ENCODE results near the gene IRF2. TPM values are rescaled to one million over a fixed set of nuclear protein-coding genes. Genes with fewer than 3 reads are reported as not detected.

Gene IRF2
- polyA plus RNA-seq, 2 donors: 10.9 to 14.3 TPM

DNA sequence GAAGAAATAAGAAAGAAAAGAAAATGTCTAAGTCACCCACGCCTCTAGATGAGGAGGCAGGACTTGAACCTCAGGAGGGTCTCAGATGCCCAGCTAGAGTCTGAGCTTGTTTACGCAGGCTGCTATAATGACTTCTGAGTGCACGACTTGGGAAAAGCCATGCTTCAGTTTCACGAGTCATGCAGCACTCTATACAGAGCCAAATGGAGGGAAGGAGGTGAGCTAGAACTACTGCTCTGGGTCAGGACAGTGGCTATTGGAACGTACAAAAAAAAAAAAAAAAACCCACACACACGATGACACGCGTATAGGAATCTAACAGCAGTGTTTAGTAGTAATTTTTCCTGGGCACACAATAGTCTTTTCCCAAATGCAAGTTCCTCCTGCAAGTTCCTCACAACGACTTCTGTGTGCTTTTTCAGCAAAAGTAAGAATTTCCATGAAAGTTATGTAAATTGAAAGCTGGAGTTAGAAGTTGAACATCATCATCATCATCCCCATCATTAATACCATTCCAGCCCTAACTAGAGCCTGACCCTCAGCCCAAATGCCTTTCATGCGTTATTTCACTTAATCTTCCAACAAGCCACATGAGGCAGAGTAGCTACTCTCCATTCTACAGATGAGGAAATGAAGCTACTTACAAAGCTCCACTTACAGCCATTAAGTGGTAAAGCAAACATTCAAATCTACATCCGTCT lies 36.6 kb downstream of the IRF2 start:
- no peak overlapping the region for H3K27ac ChIP-seq (ENCODE audit: low read depth in 2 of 2, low read length in 1 of 2)
- WGBS, 2 donors: 74 to 79% methylated on average over 11 of the region's 11 CpGs
- H3K36me3 ChIP-seq (ENCODE audit: control insufficient read depth in 2 of 2, insufficient read depth in 2 of 2, low read length in 1 of 2): no peaks in the 10 kb centered on the region
- peaks cover 2 to 6% of the 10 kb centered on the region in 2 donors for H3K4me1 ChIP-seq (ENCODE audit: control insufficient read depth in 2 of 2, insufficient read depth in 2 of 2, low read length in 1 of 2)
- no peaks in the 10 kb centered on the region for H3K27me3 ChIP-seq (ENCODE audit: control insufficient read depth in 1 of 2, insufficient read depth in 2 of 2, low read length in 2 of 2)
- no peak overlapping the region for H3K4me3 ChIP-seq (ENCODE audit: low read depth in 1 of 2, low read length in 2 of 2)
- H3K9me3 ChIP-seq (ENCODE audit: control insufficient read depth in 2 of 2, insufficient read depth in 1 of 2, low read depth in 1 of 2, low read length in 1 of 2): no peaks in the 10 kb centered on the region

DNA sequence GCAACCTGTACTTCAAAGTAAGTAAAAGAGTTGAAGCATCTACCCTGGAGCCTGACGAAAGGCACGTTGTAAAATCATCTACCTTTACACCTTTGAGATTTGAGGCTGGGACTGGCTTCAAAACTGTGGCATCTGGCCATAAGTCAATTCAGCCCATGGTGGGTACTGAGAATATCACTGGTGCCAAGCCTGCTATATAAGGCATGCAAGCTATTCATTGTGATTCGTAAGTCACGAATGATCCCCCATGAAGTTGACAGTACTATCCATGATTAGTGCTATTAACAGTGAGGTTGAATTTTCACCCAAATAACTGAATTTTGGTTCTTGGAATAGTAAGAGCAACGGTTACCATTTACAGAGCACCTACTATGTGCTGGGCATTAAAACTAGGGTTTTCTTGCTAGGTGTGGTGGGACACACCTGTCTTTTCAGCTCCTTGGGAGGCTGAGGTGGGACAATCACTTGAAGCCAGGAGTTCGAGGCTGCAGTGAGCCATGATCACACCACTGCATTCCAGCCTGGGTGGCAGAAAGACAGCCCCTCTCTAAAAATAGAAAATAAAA lies 39.8 kb downstream of the IRF2 start:
- no peaks in the 10 kb centered on the region for H3K9me3 ChIP-seq (ENCODE audit: control insufficient read depth in 2 of 2, insufficient read depth in 1 of 2, low read depth in 1 of 2, low read length in 1 of 2)
- no peak overlapping the region for H3K4me3 ChIP-seq (ENCODE audit: low read depth in 1 of 2, low read length in 2 of 2)
- WGBS, 2 donors: 72 to 81% methylated on average over 6 of the region's 6 CpGs

DNA sequence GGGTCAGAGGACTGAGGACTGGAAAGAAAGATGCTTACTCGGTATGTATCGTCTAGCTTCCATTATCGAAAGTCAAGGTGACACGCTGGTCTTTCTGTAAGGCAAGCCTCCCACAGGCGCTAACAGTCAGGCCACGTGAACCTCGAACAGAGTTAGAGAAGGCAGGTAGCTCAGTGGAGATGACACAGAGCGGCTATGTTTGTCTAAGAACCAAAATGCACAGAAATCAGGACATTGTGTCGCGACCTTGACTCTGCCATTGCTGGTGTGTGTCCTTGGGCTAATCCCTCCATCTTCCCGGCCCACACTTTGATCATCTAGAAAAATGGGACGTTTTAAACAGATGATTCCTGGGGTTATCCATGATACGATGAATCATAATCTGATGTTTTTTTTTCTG lies 40.3 kb downstream of the IRF2 start:
- peaks cover 0 to 3% of the 10 kb centered on the region in 2 donors for H3K36me3 ChIP-seq (ENCODE audit: control insufficient read depth in 2 of 2, insufficient read depth in 2 of 2, low read length in 1 of 2)
- no peaks in the 10 kb centered on the region for H3K4me1 ChIP-seq (ENCODE audit: control insufficient read depth in 2 of 2, insufficient read depth in 2 of 2, low read length in 1 of 2)
- 92% methylated on average over 13 of the region's 13 CpGs for WGBS, 2 donors
- H3K27me3 ChIP-seq (ENCODE audit: control insufficient read depth in 1 of 2, insufficient read depth in 2 of 2, low read length in 2 of 2): no peaks in the 10 kb centered on the region
- H3K27ac ChIP-seq (ENCODE audit: low read depth in 2 of 2, low read length in 1 of 2): no peak overlapping the region
- H3K9me3 ChIP-seq (ENCODE audit: control insufficient read depth in 2 of 2, insufficient read depth in 1 of 2, low read depth in 1 of 2, low read length in 1 of 2): no peaks in the 10 kb centered on the region
- H3K4me3 ChIP-seq (ENCODE audit: low read depth in 1 of 2, low read length in 2 of 2): no peak overlapping the region

More for the DNA sequence above, 39.8 kb downstream of the IRF2 start:
- Histone ChIP-seq H3K27me3 (ENCODE audit: control insufficient read depth in 1 of 2, insufficient read depth in 2 of 2, low read length in 2 of 2) (no peaks in the 10 kb centered on the region), H3K27ac (ENCODE audit: low read depth in 2 of 2, low read length in 1 of 2) (no peak overlapping the region), H3K36me3 (ENCODE audit: control insufficient read depth in 2 of 2, insufficient read depth in 2 of 2, low read length in 1 of 2) (peaks cover 0 to 3% of the 10 kb centered on the region in 2 donors), H3K4me1 (ENCODE audit: control insufficient read depth in 2 of 2, insufficient read depth in 2 of 2, low read length in 1 of 2) (no peaks in the 10 kb centered on the region)

DNA sequence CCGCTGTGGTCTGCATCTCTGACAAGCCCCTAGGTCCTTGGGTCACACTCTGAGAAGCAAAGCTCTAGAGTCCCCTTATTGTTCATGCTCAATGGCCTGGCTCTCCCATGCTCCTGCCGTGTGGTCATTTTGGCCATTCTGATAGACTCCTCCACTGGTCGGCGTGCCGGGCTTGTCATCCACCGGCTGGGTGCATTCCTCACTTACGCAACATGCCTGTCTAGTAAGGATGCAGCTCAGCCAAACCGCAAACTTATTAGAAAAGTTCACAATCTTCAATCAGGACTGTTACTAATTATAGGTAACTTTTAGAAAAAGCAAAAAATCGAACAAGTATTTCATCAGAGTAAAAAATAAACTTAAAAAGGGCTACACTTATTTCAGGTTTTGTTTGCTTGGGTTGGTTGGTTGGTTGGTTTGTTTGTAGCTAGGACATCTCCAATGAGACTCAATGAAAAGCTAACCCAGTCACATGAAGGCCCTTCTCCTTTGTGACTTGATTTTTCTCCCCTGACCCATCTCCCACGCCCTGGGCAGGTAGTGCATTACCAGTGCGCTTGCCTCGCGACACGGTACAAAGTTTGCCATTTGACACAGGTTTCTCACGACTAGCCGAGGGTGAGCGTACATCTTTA lies 41.0 kb downstream of the IRF2 start:
- H3K4me1 ChIP-seq (ENCODE audit: control insufficient read depth in 2 of 2, insufficient read depth in 2 of 2, low read length in 1 of 2): no peaks in the 10 kb centered on the region
- no peak overlapping the region for H3K4me3 ChIP-seq (ENCODE audit: low read depth in 1 of 2, low read length in 2 of 2)
- 95% methylated on average over 17 of the region's 17 CpGs for WGBS, 2 donors
- peaks cover 0 to 3% of the 10 kb centered on the region in 2 donors for H3K36me3 ChIP-seq (ENCODE audit: control insufficient read depth in 2 of 2, insufficient read depth in 2 of 2, low read length in 1 of 2)
- no peak overlapping the region for H3K27ac ChIP-seq (ENCODE audit: low read depth in 2 of 2, low read length in 1 of 2)
- H3K27me3 ChIP-seq (ENCODE audit: control insufficient read depth in 1 of 2, insufficient read depth in 2 of 2, low read length in 2 of 2): no peaks in the 10 kb centered on the region
- H3K9me3 ChIP-seq (ENCODE audit: control insufficient read depth in 2 of 2, insufficient read depth in 1 of 2, low read depth in 1 of 2, low read length in 1 of 2): no peaks in the 10 kb centered on the region

DNA sequence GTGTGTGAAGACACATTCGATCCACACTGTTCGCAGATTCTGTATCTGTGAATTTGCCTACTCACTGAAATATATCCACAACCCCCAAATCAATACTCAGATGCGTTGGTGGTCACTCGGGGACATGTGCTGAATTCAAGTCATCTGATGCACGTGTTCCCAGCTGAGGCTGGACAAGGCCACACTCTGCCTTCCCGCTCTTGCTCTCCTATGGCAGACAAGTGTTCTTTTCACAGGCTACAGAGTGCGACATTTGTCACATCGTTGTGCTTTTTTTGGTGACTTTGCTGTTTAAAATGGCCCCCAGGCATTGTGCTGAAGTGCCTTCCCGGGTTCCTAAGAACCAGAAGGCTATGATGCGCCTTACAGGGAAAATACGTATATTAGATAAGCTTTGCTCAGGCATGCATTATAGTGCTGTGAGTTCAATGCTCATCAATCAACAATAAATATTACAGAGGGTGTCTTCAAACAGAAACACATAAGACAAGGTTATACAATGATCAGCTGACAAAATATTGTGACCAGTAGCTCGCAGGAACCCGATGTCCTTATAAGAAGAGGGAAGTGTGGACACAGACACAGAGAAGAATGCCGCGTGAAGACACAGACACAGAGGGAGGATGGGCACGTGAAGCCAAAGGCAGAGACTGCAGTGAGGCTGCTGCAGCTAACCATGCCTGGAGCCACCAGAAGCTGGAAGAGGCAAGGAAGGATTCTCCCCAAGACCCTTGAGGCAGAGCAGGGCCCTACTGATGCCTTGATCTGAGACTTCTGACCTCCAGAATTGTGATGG lies 42.0 kb downstream of the IRF2 start:
- H3K27ac ChIP-seq (ENCODE audit: low read depth in 2 of 2, low read length in 1 of 2): no peak overlapping the region
- WGBS, 2 donors: 91 to 93% methylated on average over 16 of the region's 16 CpGs

DNA sequence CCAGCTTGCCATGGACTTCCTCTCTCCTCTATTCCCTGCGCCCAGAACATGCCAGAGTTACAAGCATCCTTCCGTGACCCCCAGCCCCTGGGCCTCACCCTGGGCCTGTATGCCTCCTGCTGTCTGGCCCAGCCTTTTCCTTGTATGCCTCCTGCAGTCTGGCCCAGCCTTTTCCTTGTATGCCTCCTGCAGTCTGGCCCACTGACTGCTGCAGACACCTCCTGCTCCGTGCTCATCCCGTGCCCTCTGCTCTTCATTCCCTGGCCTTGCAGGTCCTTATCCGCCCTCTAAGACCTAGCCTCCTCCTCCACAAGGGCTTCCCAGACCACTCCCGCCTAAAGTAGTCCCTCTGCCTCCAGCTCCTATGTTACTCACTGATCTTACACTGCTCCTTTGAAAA lies 44.2 kb downstream of the IRF2 start:
- Histone ChIP-seq H3K4me1 (ENCODE audit: control insufficient read depth in 2 of 2, insufficient read depth in 2 of 2, low read length in 1 of 2) (peaks cover 0 to 4% of the 10 kb centered on the region in 2 donors), H3K27me3 (ENCODE audit: control insufficient read depth in 1 of 2, insufficient read depth in 2 of 2, low read length in 2 of 2) (no peaks in the 10 kb centered on the region), H3K36me3 (ENCODE audit: control insufficient read depth in 2 of 2, insufficient read depth in 2 of 2, low read length in 1 of 2) (peaks cover 6 to 8% of the 10 kb centered on the region in 2 donors), H3K27ac (ENCODE audit: low read depth in 2 of 2, low read length in 1 of 2) (no peak overlapping the region), H3K9me3 (ENCODE audit: control insufficient read depth in 2 of 2, insufficient read depth in 1 of 2, low read depth in 1 of 2, low read length in 1 of 2) (no peaks in the 10 kb centered on the region), H3K4me3 (ENCODE audit: low read depth in 1 of 2, low read length in 2 of 2) (no peak overlapping the region)
- WGBS, 2 donors: 86 to 90% methylated on average over 6 of the region's 6 CpGs

More for the DNA sequence above, 42.0 kb downstream of the IRF2 start:
- Histone ChIP-seq H3K4me3 (ENCODE audit: low read depth in 1 of 2, low read length in 2 of 2) (no peak overlapping the region), H3K9me3 (ENCODE audit: control insufficient read depth in 2 of 2, insufficient read depth in 1 of 2, low read depth in 1 of 2, low read length in 1 of 2) (no peaks in the 10 kb centered on the region), H3K36me3 (ENCODE audit: control insufficient read depth in 2 of 2, insufficient read depth in 2 of 2, low read length in 1 of 2) (peaks cover 0 to 3% of the 10 kb centered on the region in 2 donors), H3K4me1 (ENCODE audit: control insufficient read depth in 2 of 2, insufficient read depth in 2 of 2, low read length in 1 of 2) (no peaks in the 10 kb centered on the region), H3K27me3 (ENCODE audit: control insufficient read depth in 1 of 2, insufficient read depth in 2 of 2, low read length in 2 of 2) (no peaks in the 10 kb centered on the region)

DNA sequence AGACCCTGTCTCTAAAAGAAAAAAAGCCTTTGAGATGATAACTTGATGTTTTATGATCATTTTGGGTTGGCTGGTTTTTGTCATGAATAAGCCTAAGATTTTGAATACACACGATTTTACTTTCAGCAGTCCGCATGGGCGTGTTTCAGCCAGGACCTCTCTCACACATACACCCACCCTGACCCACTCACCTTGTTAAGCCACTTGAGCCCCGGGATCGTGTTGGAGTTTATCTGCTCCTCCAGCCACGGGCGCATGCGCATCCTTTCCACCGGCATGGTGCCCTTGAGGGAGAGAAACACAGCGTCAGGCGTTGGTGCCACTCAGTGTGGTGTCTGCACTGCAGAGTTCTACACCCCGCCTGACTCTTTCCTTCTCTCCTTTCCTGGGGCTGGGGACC lies 45.6 kb downstream of the IRF2 start:
- Histone ChIP-seq H3K4me1 (ENCODE audit: control insufficient read depth in 2 of 2, insufficient read depth in 2 of 2, low read length in 1 of 2) (peaks cover 0 to 4% of the 10 kb centered on the region in 2 donors), H3K27ac (ENCODE audit: low read depth in 2 of 2, low read length in 1 of 2) (no peak overlapping the region), H3K9me3 (ENCODE audit: control insufficient read depth in 2 of 2, insufficient read depth in 1 of 2, low read depth in 1 of 2, low read length in 1 of 2) (no peaks in the 10 kb centered on the region), H3K36me3 (ENCODE audit: control insufficient read depth in 2 of 2, insufficient read depth in 2 of 2, low read length in 1 of 2) (peaks cover 6 to 8% of the 10 kb centered on the region in 2 donors), H3K4me3 (ENCODE audit: low read depth in 1 of 2, low read length in 2 of 2) (no peak overlapping the region), H3K27me3 (ENCODE audit: control insufficient read depth in 1 of 2, insufficient read depth in 2 of 2, low read length in 2 of 2) (no peaks in the 10 kb centered on the region)
- WGBS, 2 donors: 92 to 96% methylated on average over 12 of the region's 12 CpGs

DNA sequence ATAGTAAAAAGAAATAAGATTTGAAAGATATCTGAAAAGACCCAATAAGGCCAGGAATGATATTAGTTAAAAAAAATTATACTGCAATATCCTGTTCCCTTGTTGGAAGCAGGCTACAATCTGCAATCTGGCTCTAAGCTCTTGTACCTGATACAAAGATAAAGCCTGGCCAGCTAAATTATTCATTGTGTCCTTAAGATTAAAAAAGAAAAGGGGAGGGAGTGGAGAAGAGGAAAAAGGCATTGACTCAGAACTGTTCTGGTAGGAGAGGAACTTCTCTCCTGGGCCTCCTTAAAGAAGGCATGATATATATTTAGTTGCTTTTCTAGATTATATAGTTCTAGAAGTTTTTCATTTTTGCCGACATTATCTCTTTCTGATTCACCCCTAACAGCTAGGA lies 46.7 kb downstream of the IRF2 start:
- H3K36me3 ChIP-seq (ENCODE audit: control insufficient read depth in 2 of 2, insufficient read depth in 2 of 2, low read length in 1 of 2): peaks cover 8 to 11% of the 10 kb centered on the region in 2 donors
- H3K4me1 ChIP-seq (ENCODE audit: control insufficient read depth in 2 of 2, insufficient read depth in 2 of 2, low read length in 1 of 2): peaks cover 2 to 4% of the 10 kb centered on the region in 2 donors
- WGBS, 2 donors: 53 to 69% methylated on average over 1 of the region's 1 CpG

DNA sequence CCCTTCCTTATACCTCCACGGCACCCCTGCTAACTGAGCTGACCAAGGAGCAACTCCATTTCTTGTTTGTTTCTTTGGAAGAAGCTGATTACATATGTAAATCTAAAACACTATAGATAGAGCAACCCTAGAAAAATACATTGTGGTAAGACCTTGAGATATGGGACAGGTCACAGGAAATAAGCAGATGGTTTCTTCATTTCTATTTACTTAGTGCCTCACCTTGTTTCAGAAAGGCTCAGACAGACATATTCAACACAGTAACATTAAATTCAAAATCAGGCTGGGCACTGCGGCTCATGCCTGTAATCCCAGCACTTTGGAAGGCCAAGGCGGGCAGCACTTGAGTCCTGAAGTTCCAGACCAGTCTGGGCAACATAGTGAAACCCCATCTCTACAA lies 47.3 kb downstream of the IRF2 start:
- Histone ChIP-seq H3K27ac (ENCODE audit: low read depth in 2 of 2, low read length in 1 of 2) (no peak overlapping the region), H3K27me3 (ENCODE audit: control insufficient read depth in 1 of 2, insufficient read depth in 2 of 2, low read length in 2 of 2) (no peaks in the 10 kb centered on the region), H3K4me1 (ENCODE audit: control insufficient read depth in 2 of 2, insufficient read depth in 2 of 2, low read length in 1 of 2) (peaks cover 2 to 4% of the 10 kb centered on the region in 2 donors), H3K4me3 (ENCODE audit: low read depth in 1 of 2, low read length in 2 of 2) (no peak overlapping the region), H3K9me3 (ENCODE audit: control insufficient read depth in 2 of 2, insufficient read depth in 1 of 2, low read depth in 1 of 2, low read length in 1 of 2) (no peaks in the 10 kb centered on the region), H3K36me3 (ENCODE audit: control insufficient read depth in 2 of 2, insufficient read depth in 2 of 2, low read length in 1 of 2) (peaks cover 4 to 11% of the 10 kb centered on the region in 2 donors)
- 93 to 95% methylated on average over 3 of the region's 3 CpGs for WGBS, 2 donors

More for the DNA sequence above, 46.7 kb downstream of the IRF2 start:
- H3K27me3 ChIP-seq (ENCODE audit: control insufficient read depth in 1 of 2, insufficient read depth in 2 of 2, low read length in 2 of 2): no peaks in the 10 kb centered on the region
- no peaks in the 10 kb centered on the region for H3K9me3 ChIP-seq (ENCODE audit: control insufficient read depth in 2 of 2, insufficient read depth in 1 of 2, low read depth in 1 of 2, low read length in 1 of 2)
- no peak overlapping the region for H3K27ac ChIP-seq (ENCODE audit: low read depth in 2 of 2, low read length in 1 of 2)
- H3K4me3 ChIP-seq (ENCODE audit: low read depth in 1 of 2, low read length in 2 of 2): no peak overlapping the region
